ENCODE measurements around the gene IKBIP.
A peak's percentile ranks its signal among the peaks of the same experiment; 100 is the strongest.

IKBIP gene, protein sequence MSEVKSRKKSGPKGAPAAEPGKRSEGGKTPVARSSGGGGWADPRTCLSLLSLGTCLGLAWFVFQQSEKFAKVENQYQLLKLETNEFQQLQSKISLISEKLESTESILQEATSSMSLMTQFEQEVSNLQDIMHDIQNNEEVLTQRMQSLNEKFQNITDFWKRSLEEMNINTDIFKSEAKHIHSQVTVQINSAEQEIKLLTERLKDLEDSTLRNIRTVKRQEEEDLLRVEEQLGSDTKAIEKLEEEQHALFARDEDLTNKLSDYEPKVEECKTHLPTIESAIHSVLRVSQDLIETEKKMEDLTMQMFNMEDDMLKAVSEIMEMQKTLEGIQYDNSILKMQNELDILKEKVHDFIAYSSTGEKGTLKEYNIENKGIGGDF

GRCh38 chr12:98644712-98645571 lies at the start of gene IKBIP, which contains the start of gene APAF1:
Gene IKBIP (minus strand): TSS chr12:98644788. CDS start chr12:98644701, 87 bp downstream.
Gene APAF1 (plus strand): TSS chr12:98645290. CDS start chr12:98648360, 3,070 bp downstream.
- in situ Hi-C loops (cut with MboI; ENCODE audit: low pct_unique_long_range_greater_than_20kb, low sequenced_read_pairs, unreplicated experiment) = no loop called here
- no peak for TF ChIP-seq CTCF (IDR thresholded peaks at IDR 0.05; ENCODE audit: extremely low read depth, insufficient read depth, missing control alignments)
- peak; percentile 97 for DNase-seq (ENCODE audit: low spot score)

- DNase-seq (ENCODE audit: low spot score) = no peak
- in situ Hi-C loops (cut with MboI; ENCODE audit: low pct_unique_long_range_greater_than_20kb, low sequenced_read_pairs, unreplicated experiment) = no loop called here
- no peak for TF ChIP-seq CTCF (IDR thresholded peaks at IDR 0.05; ENCODE audit: extremely low read depth, insufficient read depth, missing control alignments)
Measured at GRCh38 chr12:98691351-98691750, 46.8 kb upstream of the IKBIP start.

- no peak for TF ChIP-seq CTCF (IDR thresholded peaks at IDR 0.05; ENCODE audit: extremely low read depth, insufficient read depth, missing control alignments)
- DNase-seq (ENCODE audit: low spot score) = no peak
- in situ Hi-C loops (cut with MboI; ENCODE audit: low pct_unique_long_range_greater_than_20kb, low sequenced_read_pairs, unreplicated experiment) = no loop called here
Measured at GRCh38 chr12:98686603-98687002, 42.0 kb upstream of the IKBIP start.

- in situ Hi-C loops (cut with MboI; ENCODE audit: low pct_unique_long_range_greater_than_20kb, low sequenced_read_pairs, unreplicated experiment) = no loop called here
- DNase-seq (ENCODE audit: low spot score) = no peak
Measured at GRCh38 chr12:98684199-98684598, 39.6 kb upstream of the IKBIP start.

GRCh38 chr12:98679611-98680005 lies 35.0 kb upstream of the IKBIP start:
- TF ChIP-seq CTCF (IDR thresholded peaks at IDR 0.05; ENCODE audit: extremely low read depth, insufficient read depth, missing control alignments) = no peak
- in situ Hi-C loops (cut with MboI; ENCODE audit: low pct_unique_long_range_greater_than_20kb, low sequenced_read_pairs, unreplicated experiment) = no loop called here
- DNase-seq (ENCODE audit: low spot score) = no peak

More at GRCh38 chr12:98684199-98684598, 39.6 kb upstream of the IKBIP start:
- no peak for TF ChIP-seq CTCF (IDR thresholded peaks at IDR 0.05; ENCODE audit: extremely low read depth, insufficient read depth, missing control alignments)

GRCh38 chr12:98678946-98679610 lies 34.5 kb upstream of the IKBIP start:
- DNase-seq (ENCODE audit: low spot score) = no peak
- no peak for TF ChIP-seq CTCF (IDR thresholded peaks at IDR 0.05; ENCODE audit: extremely low read depth, insufficient read depth, missing control alignments)
- in situ Hi-C loops (cut with MboI; ENCODE audit: low pct_unique_long_range_greater_than_20kb, low sequenced_read_pairs, unreplicated experiment) = no loop called here

Measured in GM13977 (cell line).